ENCODE measurements around the gene RAB9A. TPM values are rescaled to one million over a fixed set of nuclear protein-coding genes. Genes with fewer than 3 reads are reported as not detected.

The RAB9A gene
- total and polyA plus RNA-seq, 4 donors: 9.0 to 22.9 (median 12.0) TPM

DNA sequence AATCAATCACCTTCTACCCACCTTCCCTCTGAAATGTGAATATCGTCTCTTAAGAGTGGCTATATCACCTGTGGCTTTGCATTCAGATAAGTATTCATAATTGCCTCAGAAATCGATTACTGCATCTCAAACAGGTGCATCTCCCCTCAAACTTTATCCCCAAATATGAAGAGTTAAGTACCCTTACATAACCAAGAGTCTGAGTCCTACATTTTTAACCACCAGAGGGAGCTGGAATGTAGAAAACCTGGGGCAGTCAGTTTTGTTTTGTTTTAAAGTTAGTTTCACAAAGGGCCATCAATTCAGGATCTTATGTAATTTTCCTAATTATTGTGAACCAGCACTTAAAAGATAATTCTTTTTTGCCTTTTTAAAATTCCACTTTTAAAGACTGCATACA lies 30.3 kb upstream of the RAB9A start:
- Histone ChIP-seq H3K9ac (ENCODE audit: low read depth in 1 of 2, low read length in 2 of 2) (no peak overlapping the region), H3K27ac (ENCODE audit: low read depth in 1 of 2, low read length in 2 of 2) (peak overlapping the region in 1 of 2 donors; percentile 54), H3K4me3 (ENCODE audit: low read depth in 1 of 3, low read length in 3 of 3) (no peak overlapping the region), H3K9me3 (ENCODE audit: control insufficient read depth in 4 of 4, low read length in 3 of 4) (no peaks in the 10 kb centered on the region), H3K4me1 (ENCODE audit: control insufficient read depth in 4 of 4, insufficient read depth in 4 of 4, low read length in 3 of 4) (peaks cover 0 to 14% (median 9%) of the 10 kb centered on the region in 4 donors), H3K27me3 (ENCODE audit: control insufficient read depth in 4 of 4, insufficient read depth in 4 of 4, low read length in 3 of 4) (no peaks in the 10 kb centered on the region), H3K36me3 (ENCODE audit: control insufficient read depth in 4 of 4, insufficient read depth in 3 of 4, low read depth in 1 of 4, low read length in 3 of 4) (peaks cover 0 to 17% (median 13%) of the 10 kb centered on the region in 4 donors)
- TF ChIP-seq TAF1 (conservative IDR thresholded peaks at IDR 0.05) (no peak), JUND (IDR thresholded peaks at IDR 0.05) (no peak), RAD21 (IDR thresholded peaks at IDR 0.05) (peak; percentile 84 to 89), EGR1 (IDR thresholded peaks at IDR 0.05; ENCODE audit: low read depth in 2 of 2) (no peak), HNF4G (IDR thresholded peaks at IDR 0.05) (no peak)
- TF ChIP-seq, protein P1, sequence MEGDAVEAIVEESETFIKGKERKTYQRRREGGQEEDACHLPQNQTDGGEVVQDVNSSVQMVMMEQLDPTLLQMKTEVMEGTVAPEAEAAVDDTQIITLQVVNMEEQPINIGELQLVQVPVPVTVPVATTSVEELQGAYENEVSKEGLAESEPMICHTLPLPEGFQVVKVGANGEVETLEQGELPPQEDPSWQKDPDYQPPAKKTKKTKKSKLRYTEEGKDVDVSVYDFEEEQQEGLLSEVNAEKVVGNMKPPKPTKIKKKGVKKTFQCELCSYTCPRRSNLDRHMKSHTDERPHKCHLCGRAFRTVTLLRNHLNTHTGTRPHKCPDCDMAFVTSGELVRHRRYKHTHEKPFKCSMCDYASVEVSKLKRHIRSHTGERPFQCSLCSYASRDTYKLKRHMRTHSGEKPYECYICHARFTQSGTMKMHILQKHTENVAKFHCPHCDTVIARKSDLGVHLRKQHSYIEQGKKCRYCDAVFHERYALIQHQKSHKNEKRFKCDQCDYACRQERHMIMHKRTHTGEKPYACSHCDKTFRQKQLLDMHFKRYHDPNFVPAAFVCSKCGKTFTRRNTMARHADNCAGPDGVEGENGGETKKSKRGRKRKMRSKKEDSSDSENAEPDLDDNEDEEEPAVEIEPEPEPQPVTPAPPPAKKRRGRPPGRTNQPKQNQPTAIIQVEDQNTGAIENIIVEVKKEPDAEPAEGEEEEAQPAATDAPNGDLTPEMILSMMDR (IDR thresholded peaks at IDR 0.05; ENCODE audit: low read depth, low read length, missing input control): peak; percentile 68
- 10% methylated on average over 2 of the region's 2 CpGs for WGBS
- no peak for DNase-seq (ENCODE audit: low spot score)

DNA sequence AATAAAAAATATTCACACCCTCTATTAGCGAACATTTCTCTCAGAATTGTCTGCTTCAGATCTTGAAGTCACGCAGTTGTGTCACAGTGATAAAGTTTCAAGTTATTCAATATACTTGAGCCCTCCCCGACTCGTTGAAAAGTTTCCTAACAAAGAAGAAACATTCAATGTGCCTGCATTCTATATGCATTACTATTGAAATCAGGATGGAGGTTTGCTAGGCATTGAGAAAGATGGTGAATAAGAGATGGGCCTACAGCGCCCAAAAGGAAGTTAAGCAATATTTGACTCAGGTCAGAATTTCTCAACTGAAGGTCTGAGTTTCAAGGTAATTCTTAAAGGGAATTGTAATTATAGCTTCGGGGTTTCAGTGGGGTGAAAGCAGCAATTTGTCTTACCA lies 29.9 kb upstream of the RAB9A start:
- Histone ChIP-seq H3K9ac (ENCODE audit: low read depth in 1 of 2, low read length in 2 of 2) (no peak overlapping the region), H3K27me3 (ENCODE audit: control insufficient read depth in 4 of 4, insufficient read depth in 4 of 4, low read length in 3 of 4) (no peaks in the 10 kb centered on the region), H3K27ac (ENCODE audit: low read depth in 1 of 2, low read length in 2 of 2) (peak overlapping the region in 1 of 2 donors; percentile 54), H3K4me3 (ENCODE audit: low read depth in 1 of 3, low read length in 3 of 3) (no peak overlapping the region), H3K36me3 (ENCODE audit: control insufficient read depth in 4 of 4, insufficient read depth in 3 of 4, low read depth in 1 of 4, low read length in 3 of 4) (peaks cover 0 to 18% (median 14%) of the 10 kb centered on the region in 4 donors), H3K9me3 (ENCODE audit: control insufficient read depth in 4 of 4, low read length in 3 of 4) (no peaks in the 10 kb centered on the region), H3K4me1 (ENCODE audit: control insufficient read depth in 4 of 4, insufficient read depth in 4 of 4, low read length in 3 of 4) (peaks cover 0 to 9% (median 5%) of the 10 kb centered on the region in 4 donors)
- WGBS: 29% methylated on average over 6 of the region's 6 CpGs
- DNase-seq (ENCODE audit: low spot score): no peak
- TF ChIP-seq FOXA2 (IDR thresholded peaks at IDR 0.05): no peak
- no peak for TF ChIP-seq TAF1 (conservative IDR thresholded peaks at IDR 0.05)
- no peak for TF ChIP-seq SP1 (IDR thresholded peaks at IDR 0.05)
- no peak for TF ChIP-seq RAD21 (IDR thresholded peaks at IDR 0.05)
- TF ChIP-seq YY1 (IDR thresholded peaks at IDR 0.05): peak; percentile 23
- TF ChIP-seq GABPA (IDR thresholded peaks at IDR 0.05 in 1 of 2, conservative IDR thresholded peaks at IDR 0.05 in 1 of 2): no peak
- no peak for TF ChIP-seq EGR1 (IDR thresholded peaks at IDR 0.05; ENCODE audit: low read depth in 2 of 2)
- peak in 1 of 2 donors; percentile 26 for TF ChIP-seq HNF4A (conservative IDR thresholded peaks at IDR 0.05)
- TF ChIP-seq, protein P2, sequence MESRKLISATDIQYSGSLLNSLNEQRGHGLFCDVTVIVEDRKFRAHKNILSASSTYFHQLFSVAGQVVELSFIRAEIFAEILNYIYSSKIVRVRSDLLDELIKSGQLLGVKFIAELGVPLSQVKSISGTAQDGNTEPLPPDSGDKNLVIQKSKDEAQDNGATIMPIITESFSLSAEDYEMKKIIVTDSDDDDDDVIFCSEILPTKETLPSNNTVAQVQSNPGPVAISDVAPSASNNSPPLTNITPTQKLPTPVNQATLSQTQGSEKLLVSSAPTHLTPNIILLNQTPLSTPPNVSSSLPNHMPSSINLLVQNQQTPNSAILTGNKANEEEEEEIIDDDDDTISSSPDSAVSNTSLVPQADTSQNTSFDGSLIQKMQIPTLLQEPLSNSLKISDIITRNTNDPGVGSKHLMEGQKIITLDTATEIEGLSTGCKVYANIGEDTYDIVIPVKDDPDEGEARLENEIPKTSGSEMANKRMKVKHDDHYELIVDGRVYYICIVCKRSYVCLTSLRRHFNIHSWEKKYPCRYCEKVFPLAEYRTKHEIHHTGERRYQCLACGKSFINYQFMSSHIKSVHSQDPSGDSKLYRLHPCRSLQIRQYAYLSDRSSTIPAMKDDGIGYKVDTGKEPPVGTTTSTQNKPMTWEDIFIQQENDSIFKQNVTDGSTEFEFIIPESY (IDR thresholded peaks at IDR 0.05): no peak
- TF ChIP-seq, protein P1 (IDR thresholded peaks at IDR 0.05; ENCODE audit: low read depth, low read length, missing input control): no peak
- TF ChIP-seq, protein P3, sequence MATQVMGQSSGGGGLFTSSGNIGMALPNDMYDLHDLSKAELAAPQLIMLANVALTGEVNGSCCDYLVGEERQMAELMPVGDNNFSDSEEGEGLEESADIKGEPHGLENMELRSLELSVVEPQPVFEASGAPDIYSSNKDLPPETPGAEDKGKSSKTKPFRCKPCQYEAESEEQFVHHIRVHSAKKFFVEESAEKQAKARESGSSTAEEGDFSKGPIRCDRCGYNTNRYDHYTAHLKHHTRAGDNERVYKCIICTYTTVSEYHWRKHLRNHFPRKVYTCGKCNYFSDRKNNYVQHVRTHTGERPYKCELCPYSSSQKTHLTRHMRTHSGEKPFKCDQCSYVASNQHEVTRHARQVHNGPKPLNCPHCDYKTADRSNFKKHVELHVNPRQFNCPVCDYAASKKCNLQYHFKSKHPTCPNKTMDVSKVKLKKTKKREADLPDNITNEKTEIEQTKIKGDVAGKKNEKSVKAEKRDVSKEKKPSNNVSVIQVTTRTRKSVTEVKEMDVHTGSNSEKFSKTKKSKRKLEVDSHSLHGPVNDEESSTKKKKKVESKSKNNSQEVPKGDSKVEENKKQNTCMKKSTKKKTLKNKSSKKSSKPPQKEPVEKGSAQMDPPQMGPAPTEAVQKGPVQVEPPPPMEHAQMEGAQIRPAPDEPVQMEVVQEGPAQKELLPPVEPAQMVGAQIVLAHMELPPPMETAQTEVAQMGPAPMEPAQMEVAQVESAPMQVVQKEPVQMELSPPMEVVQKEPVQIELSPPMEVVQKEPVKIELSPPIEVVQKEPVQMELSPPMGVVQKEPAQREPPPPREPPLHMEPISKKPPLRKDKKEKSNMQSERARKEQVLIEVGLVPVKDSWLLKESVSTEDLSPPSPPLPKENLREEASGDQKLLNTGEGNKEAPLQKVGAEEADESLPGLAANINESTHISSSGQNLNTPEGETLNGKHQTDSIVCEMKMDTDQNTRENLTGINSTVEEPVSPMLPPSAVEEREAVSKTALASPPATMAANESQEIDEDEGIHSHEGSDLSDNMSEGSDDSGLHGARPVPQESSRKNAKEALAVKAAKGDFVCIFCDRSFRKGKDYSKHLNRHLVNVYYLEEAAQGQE (IDR thresholded peaks at IDR 0.05): no peak
